Subcutaneous adipose tissue (tissue), 4 donors: Measurements from ENCODE around the gene SSR2. TPM values are rescaled to one million over a fixed set of nuclear protein-coding genes. Genes with fewer than 3 reads are reported as not detected.

Experiments used
- total RNA-seq, 4 donors: library from RNA; depleted of rRNA; stranded (reverse); fragments of >200 nt; gene quantifications; one replicate each; pipeline ENCODE4 v1.1.0, GENCODE V29; 2016
- TF ChIP-seq, protein P1 (sequence below): fragments of 450-650 bp; IDR thresholded peaks from one replicate; pipeline ENCODE4 v1.5.1; 2016; ENCODE audit warnings: low read depth, mild to moderate bottlenecking, control low read depth, antibody characterized with exemption, moderate library complexity

SSR2 gene
- total RNA-seq, 4 donors from 2014 or later = 117 to 238 (median 185) TPM

DNA sequence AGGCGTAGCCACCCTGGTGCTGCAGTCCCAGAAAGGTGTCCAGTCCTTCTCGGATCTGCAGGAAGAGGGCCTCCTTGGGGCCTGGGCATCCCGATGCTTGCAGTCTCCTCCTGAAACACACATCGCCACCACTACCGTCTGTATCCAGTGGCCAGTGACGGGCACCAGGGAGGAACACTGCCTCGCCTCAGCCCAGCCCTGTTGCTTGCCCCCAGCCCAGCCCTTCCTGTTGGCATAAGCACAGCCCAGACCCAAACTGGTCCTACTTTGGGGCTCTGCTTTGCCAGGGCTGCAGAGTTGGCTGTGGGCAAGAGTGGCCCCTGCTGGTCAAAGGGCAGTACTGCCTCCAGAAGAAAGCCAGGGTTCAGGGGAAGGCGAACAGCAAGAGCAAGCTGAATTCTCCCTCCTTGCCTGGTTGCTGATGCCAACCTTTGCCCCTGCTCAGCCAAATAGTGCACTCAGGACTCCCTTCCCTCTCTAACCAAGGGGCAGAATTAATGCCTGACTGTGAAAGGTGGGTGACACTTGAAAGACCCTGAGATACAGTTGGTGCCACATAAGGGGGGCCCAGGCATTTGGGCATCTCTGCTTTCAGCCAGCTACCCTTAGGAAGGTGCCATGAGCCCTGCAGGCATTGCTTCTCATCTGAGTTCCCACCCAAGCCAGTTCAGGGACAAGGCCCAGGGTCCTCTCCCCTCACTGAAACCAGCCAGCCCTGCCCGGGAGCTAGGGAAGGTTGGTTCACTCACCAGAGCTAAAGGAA, 31.3 kb downstream of the SSR2 start:
- TF ChIP-seq, protein P1, sequence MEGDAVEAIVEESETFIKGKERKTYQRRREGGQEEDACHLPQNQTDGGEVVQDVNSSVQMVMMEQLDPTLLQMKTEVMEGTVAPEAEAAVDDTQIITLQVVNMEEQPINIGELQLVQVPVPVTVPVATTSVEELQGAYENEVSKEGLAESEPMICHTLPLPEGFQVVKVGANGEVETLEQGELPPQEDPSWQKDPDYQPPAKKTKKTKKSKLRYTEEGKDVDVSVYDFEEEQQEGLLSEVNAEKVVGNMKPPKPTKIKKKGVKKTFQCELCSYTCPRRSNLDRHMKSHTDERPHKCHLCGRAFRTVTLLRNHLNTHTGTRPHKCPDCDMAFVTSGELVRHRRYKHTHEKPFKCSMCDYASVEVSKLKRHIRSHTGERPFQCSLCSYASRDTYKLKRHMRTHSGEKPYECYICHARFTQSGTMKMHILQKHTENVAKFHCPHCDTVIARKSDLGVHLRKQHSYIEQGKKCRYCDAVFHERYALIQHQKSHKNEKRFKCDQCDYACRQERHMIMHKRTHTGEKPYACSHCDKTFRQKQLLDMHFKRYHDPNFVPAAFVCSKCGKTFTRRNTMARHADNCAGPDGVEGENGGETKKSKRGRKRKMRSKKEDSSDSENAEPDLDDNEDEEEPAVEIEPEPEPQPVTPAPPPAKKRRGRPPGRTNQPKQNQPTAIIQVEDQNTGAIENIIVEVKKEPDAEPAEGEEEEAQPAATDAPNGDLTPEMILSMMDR = no peak

DNA sequence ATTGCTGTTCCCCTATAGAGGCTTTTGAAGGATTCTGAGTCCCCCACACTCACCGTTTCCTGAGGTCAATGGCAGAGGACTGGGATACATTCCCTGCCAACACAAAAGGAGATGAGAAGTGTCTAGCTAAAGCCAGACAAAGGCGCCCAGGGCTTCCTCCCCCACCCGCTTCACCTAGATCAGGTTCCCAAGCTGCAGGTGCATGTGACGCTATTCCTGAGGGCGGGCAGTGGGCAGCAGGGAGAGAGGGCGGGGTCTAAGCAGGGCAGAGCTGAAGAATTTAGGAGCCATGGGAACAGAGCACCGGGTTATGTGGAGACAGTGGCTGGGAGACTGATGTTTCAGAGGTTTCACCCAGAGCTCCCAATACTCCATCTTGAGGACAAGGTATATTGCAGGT, 36.4 kb downstream of the SSR2 start:
- TF ChIP-seq, protein P1 = no peak

DNA sequence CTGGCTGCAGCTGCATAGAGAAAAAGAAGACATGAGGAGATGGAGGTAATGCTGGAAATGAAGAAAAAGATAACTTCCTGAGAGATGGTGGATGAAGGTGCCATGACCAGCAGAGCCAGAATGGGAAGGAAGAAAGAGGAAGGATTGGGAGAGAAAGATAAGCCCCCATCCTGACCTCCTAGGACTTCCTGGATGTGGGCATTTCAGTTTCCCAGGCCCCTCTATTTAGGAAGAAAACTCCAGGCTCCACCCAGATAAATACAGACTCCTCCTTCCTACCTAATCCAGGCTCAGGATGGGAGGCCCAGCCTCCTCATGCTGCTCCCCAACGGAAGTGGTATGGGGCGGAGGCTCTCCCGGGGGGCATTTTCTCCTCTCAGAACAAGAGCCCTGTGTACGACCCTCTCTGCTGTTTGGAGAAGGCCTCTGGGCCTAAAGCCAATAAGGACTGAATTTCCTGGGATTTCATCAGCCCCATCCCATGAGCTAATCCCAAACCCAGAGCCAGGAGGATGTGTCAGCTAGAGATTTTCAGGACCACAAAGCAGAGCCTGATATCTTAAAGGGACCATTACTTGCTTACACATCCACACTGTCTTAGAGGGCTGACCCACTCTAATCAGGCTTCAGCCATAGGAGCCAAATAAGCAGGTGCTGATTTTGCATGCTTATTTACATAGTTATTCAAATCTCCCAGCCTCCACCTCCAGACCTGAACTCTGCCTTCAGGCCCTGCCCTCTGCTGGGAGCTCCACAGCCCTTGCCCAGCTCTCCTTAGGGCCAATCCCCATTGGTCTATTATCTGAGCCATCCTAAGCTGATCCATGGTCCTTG, 37.3 kb downstream of the SSR2 start:
- TF ChIP-seq, protein P1 = no peak

DNA sequence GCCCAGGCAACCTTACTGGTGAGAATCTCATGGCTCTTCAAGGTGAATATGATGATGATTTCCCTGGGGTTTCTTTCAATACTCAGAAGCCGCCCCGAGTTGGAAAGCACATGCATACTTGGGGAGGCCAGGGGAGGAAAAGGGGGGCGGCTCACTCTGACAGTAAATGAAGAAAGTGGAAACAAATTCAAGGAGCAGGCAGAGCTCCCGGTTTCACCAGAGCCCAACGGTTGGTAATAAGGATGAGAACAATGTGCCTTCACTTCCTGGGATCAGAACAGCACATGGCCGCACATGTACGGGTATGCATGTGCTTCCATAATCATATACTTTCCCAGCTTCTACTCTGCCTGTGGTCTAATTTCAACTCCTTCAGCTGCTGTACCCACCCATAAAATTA, 38.6 kb downstream of the SSR2 start:
- TF ChIP-seq, protein P1 = no peak

- TF ChIP-seq, protein P1 = no peak
These were observed 39.3 kb downstream of the SSR2 start for GRCh38 chr1:155981266-155982088.

DNA sequence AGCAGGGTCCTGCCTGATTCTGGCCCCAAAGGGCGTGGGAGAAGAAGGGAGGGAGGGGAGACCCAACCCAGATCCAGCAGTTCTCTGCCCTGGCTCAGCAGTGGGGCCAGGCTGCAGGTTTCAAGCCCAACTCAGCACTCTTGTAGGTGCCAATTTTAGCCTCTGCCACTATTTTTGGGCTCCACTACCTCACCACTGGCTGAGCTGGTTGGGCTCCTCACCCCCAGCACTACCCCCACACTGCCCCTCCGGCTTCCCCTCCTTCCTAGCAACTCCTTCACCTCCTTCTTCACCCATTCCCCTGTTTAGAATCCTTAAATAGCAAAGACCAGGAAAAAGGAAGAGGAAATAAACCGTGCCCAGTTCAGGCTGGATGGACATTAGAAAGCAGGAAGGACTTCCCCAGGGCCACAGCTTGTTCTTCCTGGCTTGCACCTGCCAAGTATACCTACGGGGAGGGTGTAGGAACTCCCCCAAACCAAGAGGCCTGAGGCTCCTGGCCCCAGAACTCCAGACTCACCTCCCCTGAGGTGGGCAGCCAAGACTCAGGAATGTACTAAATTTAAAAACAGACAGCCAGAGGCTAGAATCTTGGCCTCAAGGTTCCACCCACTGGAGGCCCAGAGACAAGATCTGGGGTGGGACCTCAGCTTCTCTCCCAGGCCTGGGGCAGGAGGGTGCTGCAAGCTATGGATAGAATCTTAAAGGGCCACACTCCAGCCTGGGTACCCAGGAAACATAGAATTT, 41.0 kb downstream of the SSR2 start:
- TF ChIP-seq, protein P1 = no peak
